T-helper 1 cell treated with Interleukin-12 subunit alpha and Interleukin-12 subunit beta and Interleukin-4 antibody, amounts not matched to agents 30 ng/mL and 1 ng/mL, for 36 hours (primary cell): ENCODE results near the gene DDN. TPM values are rescaled to one million over a fixed set of nuclear protein-coding genes. Genes with fewer than 3 reads are reported as not detected.

Experiments used
- intact Hi-C: fragments of 100-400 bp; cut with micrococcal nuclease; formaldehyde crosslinking; loops from one replicate; pipeline ENCODE4 v1.15.1; 2024
- total RNA-seq: library from RNA; stranded (reverse); gene quantifications from 2 replicates; pipeline ENCODE4 v1.2.3, GENCODE V29; 2022

The DDN gene
- total RNA-seq, 1 donor from 2014 or later = 0.07 TPM

DNA sequence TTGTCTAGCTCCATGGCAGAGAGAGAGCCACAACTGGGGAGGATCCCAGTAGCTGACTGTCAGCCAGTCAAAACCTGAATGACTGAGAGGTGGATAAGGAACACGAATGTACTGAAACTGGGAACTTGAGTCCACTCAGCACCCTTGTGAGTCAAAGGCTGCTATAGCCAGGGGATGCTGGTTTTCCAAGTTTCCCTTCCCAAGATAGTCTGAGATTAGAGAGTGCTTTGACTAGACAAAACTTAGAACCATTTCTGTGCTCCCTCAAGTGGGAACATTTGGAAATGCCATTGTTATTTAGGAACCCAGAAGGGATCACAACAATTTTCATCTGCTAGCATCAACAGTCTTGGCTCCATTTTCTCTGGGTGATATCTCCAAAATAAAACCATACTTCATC lies 15.4 kb upstream of the DDN start:
- intact Hi-C loops = no loop called here

- intact Hi-C loops = no loop called here
These were observed 14.3 kb upstream of the DDN start for GRCh38 chr12:49013428-49013827.

DNA sequence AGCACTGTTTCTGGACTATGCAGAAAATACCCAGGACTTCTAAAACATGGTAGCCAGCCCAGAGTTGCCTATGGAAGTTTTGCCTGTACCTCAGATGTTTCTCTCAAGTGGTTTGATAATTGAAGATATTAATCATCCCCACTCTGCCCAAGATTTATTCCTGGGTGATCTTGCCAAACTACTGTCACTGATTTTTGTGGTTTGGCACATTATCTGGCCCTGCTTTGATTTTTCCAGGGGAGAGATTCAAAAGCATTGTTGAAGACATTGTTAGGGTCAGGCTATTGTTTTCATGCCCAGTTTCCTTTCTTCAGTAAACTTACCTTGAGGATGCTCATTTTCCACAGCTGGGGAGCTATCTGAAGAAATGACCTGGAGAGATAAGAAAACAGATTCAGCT lies 13.6 kb upstream of the DDN start:
- intact Hi-C loops = no loop called here

GRCh38 chr12:49010092-49010668 lies 11.0 kb upstream of the DDN start:
- intact Hi-C loops = no loop called here

DNA sequence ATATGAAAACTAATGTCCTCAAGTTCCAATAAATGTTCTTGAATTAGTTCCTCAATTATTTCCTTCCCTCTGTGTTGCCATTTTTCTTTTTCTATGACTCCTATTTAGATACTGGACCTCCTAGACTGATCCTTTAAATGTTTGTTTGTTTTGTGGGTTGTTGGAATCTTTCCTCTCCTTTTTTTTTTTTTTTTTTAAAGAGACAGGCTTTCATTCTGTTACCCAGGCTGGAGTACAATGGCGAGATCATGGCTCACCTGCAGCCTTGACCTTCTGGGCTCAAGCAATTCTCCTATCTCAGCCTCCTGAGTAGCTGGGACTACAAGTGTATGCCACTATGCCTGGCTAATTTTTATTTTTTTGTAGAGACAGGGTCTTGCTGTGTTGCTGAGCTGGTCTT lies 9.8 kb upstream of the DDN start:
- intact Hi-C loops = no loop called here

DNA sequence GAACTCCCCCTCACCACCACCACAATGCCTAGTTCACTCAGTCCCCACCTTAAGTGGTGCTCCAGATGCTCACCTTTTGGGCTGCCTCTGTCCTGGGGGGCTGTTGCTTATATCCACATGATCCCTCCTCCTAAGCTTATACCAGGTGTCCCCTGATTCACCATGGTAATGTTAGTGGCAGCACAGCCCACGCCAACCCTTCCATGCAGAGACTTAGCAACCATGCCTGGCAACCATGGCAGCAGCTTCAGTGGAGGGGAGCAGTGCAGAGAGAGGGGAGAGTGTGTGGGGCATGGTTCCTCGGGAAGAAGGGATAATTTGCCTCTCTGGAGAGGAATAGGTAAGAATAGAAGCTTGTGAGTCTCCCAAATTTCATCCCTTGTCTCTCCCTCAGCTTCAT lies 1.2 kb upstream of the DDN start:
- intact Hi-C loops = no loop called here

DNA sequence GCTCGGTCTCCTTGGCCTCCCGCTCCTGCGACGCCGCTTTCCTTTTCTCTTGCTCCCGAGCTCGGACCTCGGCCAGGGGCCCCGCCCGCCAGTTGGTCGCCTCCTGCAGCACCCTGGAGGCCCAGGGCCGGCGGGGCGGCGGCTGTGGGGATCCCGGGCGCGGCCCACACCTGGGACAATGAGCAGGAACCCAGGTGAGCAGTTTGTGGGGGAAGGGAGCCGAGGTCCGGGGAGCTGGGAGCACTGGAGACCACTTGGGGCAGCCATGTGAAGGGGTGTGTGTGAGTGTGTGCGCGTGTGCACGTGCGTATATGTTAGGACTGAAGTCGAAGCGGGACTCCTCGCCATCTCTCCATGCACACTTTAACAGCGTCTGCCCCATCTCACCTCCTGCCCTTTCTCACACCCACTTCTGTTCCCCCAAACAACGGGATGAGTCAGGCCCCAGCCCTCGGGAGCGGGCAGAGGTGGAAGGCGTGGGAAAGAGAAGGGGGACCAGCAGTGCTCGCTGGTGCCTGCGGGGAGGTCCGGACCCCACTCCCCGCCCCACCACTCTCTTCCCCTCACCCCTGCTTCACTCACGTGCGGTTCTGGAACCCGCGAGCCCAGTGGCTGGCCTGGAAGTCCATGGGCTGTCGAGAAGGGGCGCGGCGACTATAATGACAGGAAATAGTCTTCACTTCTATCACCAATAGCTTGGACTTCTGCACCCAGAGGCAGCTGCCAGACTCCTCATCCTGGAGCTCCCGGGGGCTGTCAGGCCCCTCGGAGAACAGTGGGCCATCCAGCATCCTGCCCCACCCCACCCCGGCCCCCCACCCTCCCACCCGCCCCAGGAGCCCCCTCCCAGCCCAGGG lies 450 bp downstream of the DDN start:
- intact Hi-C loops = loop anchor here (5.0 kb wide), 1 partner anchor 94 kb away; the partner anchor contains the start of gene DHH

- intact Hi-C loops = loop anchor here (5.0 kb wide), 1 partner anchor 94 kb away; the partner anchor contains the start of gene DHH
These were observed 1.3 kb downstream of the DDN start for GRCh38 chr12:48997719-48998496.

- intact Hi-C loops = loop anchor here (1.0 to 5.0 kb wide), 3 partner anchors 9 to 95 kb away; partner anchors contain the start of genes DHH and PRKAG1
These were observed 2.1 kb downstream of the DDN start for GRCh38 chr12:48996794-48997718.

- intact Hi-C loops = loop anchor here (1.0 to 5.0 kb wide), 3 partner anchors 16 to 142 kb away; partner anchors contain the start of gene DHH
These were observed 3.9 kb downstream of the DDN start for GRCh38 chr12:48995086-48995879.

GRCh38 chr12:48994224-48995085 lies 4.7 kb downstream of the DDN start:
- intact Hi-C loops = loop anchor here (1.0 to 5.0 kb wide), 3 partner anchors 15 to 141 kb away; partner anchors contain the start of gene DHH

GRCh38 chr12:48993787-48994186 lies 5.4 kb downstream of the DDN start:
- intact Hi-C loops = no loop called here

- intact Hi-C loops = no loop called here
These were observed 7.7 kb downstream of the DDN start for GRCh38 chr12:48991247-48992050.

- intact Hi-C loops = no loop called here
These were observed 8.6 kb downstream of the DDN start for GRCh38 chr12:48990552-48990951.

- intact Hi-C loops = loop anchor here (1.0 to 2.0 kb wide), 6 partner anchors 8 to 135 kb away; partner anchors contain the start of gene FKBP11
These were observed 11.0 kb downstream of the DDN start for GRCh38 chr12:48988030-48988649.

DNA sequence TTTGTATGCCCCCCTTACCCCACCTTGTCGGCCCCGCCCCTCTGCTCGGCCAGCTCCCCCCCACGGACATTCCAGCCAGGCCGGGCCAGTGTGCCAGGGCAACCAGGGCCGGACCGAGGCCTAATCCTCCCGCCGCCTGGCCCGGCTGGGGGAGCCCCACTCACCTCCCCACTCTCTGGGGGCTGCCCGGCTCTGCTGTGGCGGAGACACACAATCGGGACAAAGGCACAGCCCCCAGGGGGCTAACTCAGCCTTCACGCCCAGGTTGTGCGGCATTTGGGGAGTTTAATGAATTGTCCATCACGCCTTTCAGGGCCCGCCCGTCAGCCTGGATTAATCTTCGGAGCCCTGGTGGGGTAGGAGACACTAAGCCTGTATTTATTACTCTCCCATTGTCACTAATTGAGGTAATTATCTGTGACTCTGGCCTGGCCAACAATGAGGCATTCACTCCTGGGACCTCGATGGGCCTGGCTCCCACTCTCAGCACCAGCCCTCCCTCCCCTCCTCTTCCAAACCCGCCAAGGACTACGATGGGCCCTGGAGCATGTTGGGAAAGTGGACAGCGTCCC lies 12.4 kb downstream of the DDN start:
- intact Hi-C loops = no loop called here

- intact Hi-C loops = no loop called here
These were observed 13.3 kb downstream of the DDN start for GRCh38 chr12:48985901-48986300.
